GM12865 (cell line): ENCODE data around the gene C1orf141.
"Not testable (repeated sequence)": the region's sequence is repeated elsewhere in the genome, so short reads cannot be mapped to it uniquely, and the experiment has no call there.

Experiments used
- DNase-seq: peaks from one replicate; pipeline ENCODE4 v3.0.0; 2010; ENCODE audit warnings: low read depth
- H3K4me3 ChIP-seq: 2 replicates; pipeline ENCODE4 v1.5.1; 2011; ENCODE audit warnings: mild to moderate bottlenecking, low read depth, low read length, control low read depth
- CTCF ChIP-seq: IDR thresholded peaks from 2 replicates; pipeline ENCODE4 v1.5.1; 2011; ENCODE audit warnings: low read length, control low read depth, low read depth, inconsistent platforms; ENCODE audit not compliant: insufficient read depth; ENCODE audit errors: missing control alignments

The C1orf141 gene

GRCh38 chr1:67159233-67159632, 24.5 kb upstream of the C1orf141 start:
- DNase-seq: no peak
- H3K4me3 ChIP-seq: no peak overlapping the region
- no peak for TF ChIP-seq CTCF

- no peak for TF ChIP-seq CTCF
- no peak for DNase-seq
Measured at GRCh38 chr1:67158401-67158800, 23.6 kb upstream of the C1orf141 start.

GRCh38 chr1:67150931-67151330, 16.2 kb upstream of the C1orf141 start:
- no peak for TF ChIP-seq CTCF
- H3K4me3 ChIP-seq: no peak overlapping the region
- DNase-seq: no peak

More at GRCh38 chr1:67158401-67158800, 23.6 kb upstream of the C1orf141 start:
- H3K4me3 ChIP-seq: no peak overlapping the region

- peak; percentile 70 for TF ChIP-seq CTCF
- DNase-seq: peak; percentile 89
- no peak overlapping the region for H3K4me3 ChIP-seq
Measured at GRCh38 chr1:67149179-67149770, 14.5 kb upstream of the C1orf141 start.

- no peak overlapping the region for H3K4me3 ChIP-seq
- DNase-seq: no peak
- no peak for TF ChIP-seq CTCF
Measured at GRCh38 chr1:67148516-67149178, 13.9 kb upstream of the C1orf141 start.

- H3K4me3 ChIP-seq, DNase-seq: not testable (repeated sequence)
Measured at GRCh38 chr1:67147973-67148372, 13.2 kb upstream of the C1orf141 start.

GRCh38 chr1:67146539-67146938, 11.8 kb upstream of the C1orf141 start:
- no peak overlapping the region for H3K4me3 ChIP-seq
- no peak for TF ChIP-seq CTCF
- DNase-seq: no peak
